Sigmoid colon (tissue), 7 donors: Measurements from ENCODE around the gene TMC2. TPM values are rescaled to one million over a fixed set of nuclear protein-coding genes. Genes with fewer than 3 reads are reported as not detected.
A peak's percentile ranks its signal among the peaks of the same experiment; 100 is the strongest.

Source experiments
- DNase-seq: peaks from one replicate; pipeline ENCODE4 v3.0.0-alpha.2; 2019
- H3K27ac ChIP-seq, 4 donors: fragments of 200-600 bp; sonication (generic); one replicate each; pipeline ENCODE4 v1.5.1; 2016 to 2019; ENCODE audit warnings: mild to moderate bottlenecking in 1 of 4
- H3K27me3 ChIP-seq, 3 donors: fragments of 200-600 bp; sonication (generic); one replicate each; pipeline ENCODE4 v1.5.1; 2019; ENCODE audit warnings: mild to moderate bottlenecking in 1 of 3
- H3K36me3 ChIP-seq, 4 donors: fragments of 200-600 bp; sonication (generic); one replicate each; pipeline ENCODE4 v1.5.1; 2016 to 2019
- H3K4me1 ChIP-seq, 4 donors: fragments of 200-600 bp; sonication (generic); one replicate each; pipeline ENCODE4 v1.5.1; 2017 to 2019
- H3K4me3 ChIP-seq, 4 donors: fragments of 200-600 bp; sonication (generic); one replicate each; pipeline ENCODE4 v1.5.1; 2017 to 2019; ENCODE audit warnings: mild to moderate bottlenecking in 2 of 4, moderate library complexity in 1 of 4
- H3K9me3 ChIP-seq, 4 donors: fragments of 200-600 bp in 3 of 4; sonication (generic) in 3 of 4; one replicate each; pipeline versions ENCODE4 v1.5.1 to v1.6.1; 2013 to 2019
- EP300 ChIP-seq, 4 donors: sonication (generic); formaldehyde crosslinking; IDR thresholded peaks; one replicate each; pipeline ENCODE4 v1.6.1; 2017; ENCODE audit warnings: antibody characterized with exemption in 4 of 4
- POLR2A ChIP-seq, 2 donors: fragments of 450-650 bp; IDR thresholded peaks; one replicate each; pipeline ENCODE4 v1.6.1; 2016; ENCODE audit warnings: antibody characterized with exemption in 2 of 2, mild to moderate bottlenecking in 2 of 2, moderate library complexity in 2 of 2
- POLR2AphosphoS5 ChIP-seq, 4 donors: sonication (generic); formaldehyde crosslinking; IDR thresholded peaks; one replicate each; pipeline ENCODE4 v1.6.1; 2017; ENCODE audit warnings: antibody characterized with exemption in 4 of 4
- WGBS, 2 donors: extraction: QIAGEN DNeasy Blood & Tissue Kit; methylation state at CpG; one replicate each; pipeline ENCODE4 v1.1.7; 2013; 5-methylcytosine and 5-hydroxymethylcytosine counted together
- intact Hi-C: fragments of 100-400 bp; cut with DNase I; formaldehyde crosslinking; loops from one replicate; pipeline ENCODE4 v1.15.1; 2023
- polyA plus RNA-seq, 3 donors: library from polyadenylated mRNA; stranded (reverse); fragments of 200-250 nt; gene quantifications; one replicate each; pipeline ENCODE4 v1.2.3, GENCODE V29; 2013
- total RNA-seq, 4 donors: library from RNA; depleted of rRNA; stranded (reverse); fragments of >200 nt; gene quantifications; one replicate each; pipeline ENCODE4 v1.1.0, GENCODE V29; 2016
- TF ChIP-seq, protein P1 (sequence below), 4 experiments: fragments of 450-650 bp in 3 of 4; fragments of 200-600 bp in 1 of 4; IDR thresholded peaks; one replicate each; pipeline ENCODE4 v1.5.1; 2016 to 2019; ENCODE audit warnings: antibody characterized with exemption in 4 of 4, mild to moderate bottlenecking in 3 of 4, moderate library complexity in 2 of 4
- donor health status: healthy with polysubstance abuse.
- donor health status: Bipolar disorder and iron deficiency.
- donor health status: healthy.

TMC2 gene
- total and polyA plus RNA-seq, 7 donors = 0.19 to 0.60 (median 0.28) TPM; not detected in 4

GRCh38 chr20:2558581-2559278, 22.4 kb downstream of the TMC2 start:
- no peak for DNase-seq
- TF ChIP-seq EP300 (IDR thresholded peaks at IDR 0.05) = no peak
- TF ChIP-seq POLR2A (IDR thresholded peaks at IDR 0.05) = no peak
- TF ChIP-seq POLR2AphosphoS5 (IDR thresholded peaks at IDR 0.05) = no peak
- TF ChIP-seq, protein P1, sequence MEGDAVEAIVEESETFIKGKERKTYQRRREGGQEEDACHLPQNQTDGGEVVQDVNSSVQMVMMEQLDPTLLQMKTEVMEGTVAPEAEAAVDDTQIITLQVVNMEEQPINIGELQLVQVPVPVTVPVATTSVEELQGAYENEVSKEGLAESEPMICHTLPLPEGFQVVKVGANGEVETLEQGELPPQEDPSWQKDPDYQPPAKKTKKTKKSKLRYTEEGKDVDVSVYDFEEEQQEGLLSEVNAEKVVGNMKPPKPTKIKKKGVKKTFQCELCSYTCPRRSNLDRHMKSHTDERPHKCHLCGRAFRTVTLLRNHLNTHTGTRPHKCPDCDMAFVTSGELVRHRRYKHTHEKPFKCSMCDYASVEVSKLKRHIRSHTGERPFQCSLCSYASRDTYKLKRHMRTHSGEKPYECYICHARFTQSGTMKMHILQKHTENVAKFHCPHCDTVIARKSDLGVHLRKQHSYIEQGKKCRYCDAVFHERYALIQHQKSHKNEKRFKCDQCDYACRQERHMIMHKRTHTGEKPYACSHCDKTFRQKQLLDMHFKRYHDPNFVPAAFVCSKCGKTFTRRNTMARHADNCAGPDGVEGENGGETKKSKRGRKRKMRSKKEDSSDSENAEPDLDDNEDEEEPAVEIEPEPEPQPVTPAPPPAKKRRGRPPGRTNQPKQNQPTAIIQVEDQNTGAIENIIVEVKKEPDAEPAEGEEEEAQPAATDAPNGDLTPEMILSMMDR (IDR thresholded peaks at IDR 0.05) = no peak
- no peaks in the 10 kb centered on the region for H3K9me3 ChIP-seq
- H3K4me3 ChIP-seq = peak overlapping the region in 3 of 4 donors; percentile 9 to 33 (median 20)
- peaks cover 0 to 10% (median 8%) of the 10 kb centered on the region in 4 donors for H3K4me1 ChIP-seq
- intact Hi-C loops = no loop called here
- no peak overlapping the region for H3K27ac ChIP-seq
- H3K27me3 ChIP-seq = peaks cover 11 to 81% (median 18%) of the 10 kb centered on the region in 3 donors
- no peaks in the 10 kb centered on the region for H3K36me3 ChIP-seq
- whole genome bisulfite sequencing, 2 donors = 5% methylated on average over 54 of the region's 54 CpGs

DNA sequence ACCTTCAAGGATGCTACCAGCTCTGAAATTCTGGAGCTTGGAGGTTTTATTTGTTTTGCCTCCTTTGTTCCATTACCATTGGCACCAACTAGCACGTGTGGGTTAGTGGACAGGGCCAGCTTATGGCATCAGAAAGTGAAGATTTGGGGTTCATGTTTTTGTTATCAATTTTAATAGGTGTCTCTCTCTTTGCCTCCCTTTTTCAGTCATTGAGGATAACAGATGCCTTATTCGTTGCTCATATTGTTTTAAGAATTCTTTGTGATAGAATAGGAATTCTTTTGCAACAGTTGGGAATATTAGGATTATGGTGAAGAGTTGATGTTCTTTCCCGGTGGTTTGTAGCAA, 22.9 kb downstream of the TMC2 start:
- no peak for TF ChIP-seq POLR2A (IDR thresholded peaks at IDR 0.05)
- 44 to 54% methylated on average over 3 of the region's 3 CpGs for WGBS, 2 donors
- Histone ChIP-seq H3K4me3 (no peak overlapping the region), H3K36me3 (no peaks in the 10 kb centered on the region), H3K27ac (no peak overlapping the region), H3K27me3 (peaks cover 11 to 81% (median 18%) of the 10 kb centered on the region in 3 donors), H3K9me3 (no peaks in the 10 kb centered on the region), H3K4me1 (peaks cover 0 to 10% (median 8%) of the 10 kb centered on the region in 4 donors)
- no peak for DNase-seq
- intact Hi-C loops = no loop called here

- intact Hi-C loops = no loop called here
- TF ChIP-seq, protein P1 (IDR thresholded peaks at IDR 0.05) = no peak
- TF ChIP-seq POLR2A (IDR thresholded peaks at IDR 0.05) = no peak
- no peak for TF ChIP-seq POLR2AphosphoS5 (IDR thresholded peaks at IDR 0.05)
- no peak for TF ChIP-seq EP300 (IDR thresholded peaks at IDR 0.05)
- H3K27ac ChIP-seq = no peak overlapping the region
- DNase-seq = no peak
- peaks cover 0 to 10% (median 8%) of the 10 kb centered on the region in 4 donors for H3K4me1 ChIP-seq
- peaks cover 11 to 81% (median 18%) of the 10 kb centered on the region in 3 donors for H3K27me3 ChIP-seq
- H3K4me3 ChIP-seq = no peak overlapping the region
- no peaks in the 10 kb centered on the region for H3K36me3 ChIP-seq
- WGBS, 2 donors = 78 to 81% methylated on average over 5 of the region's 5 CpGs
- no peaks in the 10 kb centered on the region for H3K9me3 ChIP-seq
These were observed 23.3 kb downstream of the TMC2 start for GRCh38 chr20:2559651-2560050.

- TF ChIP-seq EP300 (IDR thresholded peaks at IDR 0.05) (no peak), POLR2A (IDR thresholded peaks at IDR 0.05) (no peak), POLR2AphosphoS5 (IDR thresholded peaks at IDR 0.05) (no peak)
- TF ChIP-seq, protein P1 (IDR thresholded peaks at IDR 0.05) = no peak
- intact Hi-C loops = no loop called here
- 72 to 78% methylated on average over 8 of the region's 8 CpGs for WGBS, 2 donors
- Histone ChIP-seq H3K4me3 (no peak overlapping the region), H3K36me3 (no peaks in the 10 kb centered on the region), H3K27ac (no peak overlapping the region), H3K4me1 (peaks cover 0 to 10% (median 8%) of the 10 kb centered on the region in 4 donors), H3K27me3 (peaks cover 9 to 63% (median 16%) of the 10 kb centered on the region in 3 donors), H3K9me3 (no peaks in the 10 kb centered on the region)
- DNase-seq = no peak
These were observed 26.7 kb downstream of the TMC2 start for GRCh38 chr20:2563116-2563515.

DNA sequence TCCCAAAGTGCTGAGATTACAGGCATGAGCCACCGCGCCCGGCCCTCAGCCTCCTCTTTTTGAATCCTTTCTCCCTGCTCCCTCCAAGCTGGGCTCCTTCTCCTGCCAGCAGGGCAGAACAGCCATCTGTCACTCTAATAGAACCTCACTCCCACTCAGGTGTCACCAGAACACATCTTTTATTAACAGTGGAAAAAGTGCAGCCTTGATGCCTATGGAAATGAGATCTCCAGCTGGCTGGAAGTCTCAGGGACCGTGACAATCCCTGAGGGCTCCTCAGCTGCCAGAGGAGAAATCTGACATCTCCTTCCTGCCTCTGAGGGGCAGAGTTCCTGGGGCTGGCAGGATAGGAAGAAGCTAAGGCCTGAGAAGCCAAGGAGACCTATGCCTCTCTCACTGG, 28.0 kb downstream of the TMC2 start:
- no peak for DNase-seq
- no peak overlapping the region for H3K27ac ChIP-seq
- WGBS, 2 donors = 81 to 91% methylated on average over 4 of the region's 4 CpGs
- H3K4me3 ChIP-seq = no peak overlapping the region
- peaks cover 0 to 50% (median 3%) of the 10 kb centered on the region in 3 donors for H3K27me3 ChIP-seq
- intact Hi-C loops = no loop called here
- TF ChIP-seq, protein P1 (IDR thresholded peaks at IDR 0.05) = no peak
- TF ChIP-seq EP300 (IDR thresholded peaks at IDR 0.05) = no peak
- H3K4me1 ChIP-seq = no peaks in the 10 kb centered on the region
- H3K9me3 ChIP-seq = no peaks in the 10 kb centered on the region
- no peaks in the 10 kb centered on the region for H3K36me3 ChIP-seq
